Islet of Langerhans (tissue), 1 donor: Measurements from ENCODE around the gene CCDC24.

ENCODE experiments used
- FAIRE-seq: peaks from one replicate; lab custom pipeline; 2011; peaks lifted over from hg19 to GRCh38; lab: Jason Lieb, UNC

The CCDC24 gene

GRCh38 chr1:44025816-44026215 is 34.4 kb downstream of the CCDC24 start:
- FAIRE-seq: no peak

- FAIRE-seq: no peak
These were observed 35.9 kb downstream of the CCDC24 start for GRCh38 chr1:44027320-44027719.

GRCh38 chr1:44029260-44029910 is 38.0 kb downstream of the CCDC24 start:
- no peak for FAIRE-seq

GRCh38 chr1:44029911-44030604 is 38.7 kb downstream of the CCDC24 start:
- no peak for FAIRE-seq

- no peak for FAIRE-seq
These were observed 39.3 kb downstream of the CCDC24 start for GRCh38 chr1:44030605-44031251.

- no peak for FAIRE-seq
These were observed 40.1 kb downstream of the CCDC24 start, which contains the start of gene SLC6A9 for GRCh38 chr1:44031252-44032169. Gene SLC6A9, minus strand, starts transcription at chr1:44031462. Its CDS starts 7,185 bp downstream, at chr1:44024277.

- no peak for FAIRE-seq
These were observed 40.9 kb downstream of the CCDC24 start for GRCh38 chr1:44032170-44032790.

- FAIRE-seq: no peak
These were observed 41.7 kb downstream of the CCDC24 start for GRCh38 chr1:44033041-44033575.

- FAIRE-seq: no peak
These were observed 42.4 kb downstream of the CCDC24 start for GRCh38 chr1:44033756-44034155.

GRCh38 chr1:44034423-44034822 is 43.0 kb downstream of the CCDC24 start:
- no peak for FAIRE-seq

- no peak for FAIRE-seq
These were observed 43.7 kb downstream of the CCDC24 start for GRCh38 chr1:44034976-44035716.

- FAIRE-seq: no peak
These were observed 44.5 kb downstream of the CCDC24 start for GRCh38 chr1:44035726-44036408.

- peak; percentile 51 for FAIRE-seq
These were observed 45.2 kb downstream of the CCDC24 start for GRCh38 chr1:44036409-44037139.

- no peak for FAIRE-seq
These were observed 45.8 kb downstream of the CCDC24 start for GRCh38 chr1:44037154-44037553.

GRCh38 chr1:44038876-44039657 is 47.7 kb downstream of the CCDC24 start:
- no peak for FAIRE-seq

GRCh38 chr1:44040418-44040817 is 49.0 kb downstream of the CCDC24 start:
- no peak for FAIRE-seq

- FAIRE-seq: no peak
These were observed 49.4 kb downstream of the CCDC24 start for GRCh38 chr1:44040846-44041245.

GRCh38 chr1:44043176-44044070 is 52.0 kb downstream of the CCDC24 start:
- FAIRE-seq: no peak
